H1 (cell line): ENCODE measurements around the gene KRT7. TPM values are rescaled to one million over a fixed set of nuclear protein-coding genes. Genes with fewer than 3 reads are reported as not detected.

Source experiments
- EZH2 ChIP-seq: fragments of 200-600 bp; sonication (generic); IDR thresholded peaks from 2 replicates; pipeline ENCODE4 v1.7.1; 2012; ENCODE audit warnings: low read depth, mild to moderate bottlenecking, moderate library complexity, low read length, inconsistent platforms; ENCODE audit not compliant: severe bottlenecking
- FOSL1 ChIP-seq: IDR thresholded peaks from 2 replicates; pipeline ENCODE4 v1.6.1; 2011; ENCODE audit warnings: mild to moderate bottlenecking, low read depth, low read length, moderate library complexity; ENCODE audit not compliant: insufficient read depth
- NRF1 ChIP-seq: IDR thresholded peaks from 2 replicates; pipeline ENCODE4 v1.6.1; 2011; ENCODE audit warnings: mild to moderate bottlenecking, low read depth, low read length, improper control_type of control experiment
- RFX5 ChIP-seq: IDR thresholded peaks from 2 replicates; pipeline ENCODE4 v1.6.1; 2011; ENCODE audit warnings: low read depth, low read length, improper control_type of control experiment, borderline replicate concordance
- SIN3A ChIP-seq, 2 experiments: IDR thresholded peaks in 1 of 2; conservative IDR thresholded peaks in 1 of 2; 2 replicates each; pipeline ENCODE4 v1.6.1; 2011 to 2012; ENCODE audit warnings: low read length in 2 of 2, improper control_type of control experiment in 1 of 2, low read depth in 1 of 2, mild to moderate bottlenecking in 1 of 2
- polyA plus RNA-seq, 7 experiments: library from polyadenylated mRNA; depleted of rRNA in 3 of 7; stranded (reverse) in 5 of 7; unstranded in 2 of 7; fragments of >200 nt in 5 of 7; fragments of 200-250 nt in 2 of 7; gene quantifications; 1 replicate in 5 of 7; 2 replicates in 1 of 7; 4 replicates in 1 of 7; pipeline versions ENCODE4 v1.2.1 to v1.2.3, GENCODE V29; 2011 to 2013; ENCODE audit warnings: missing spikeins in 2 of 7, mixed read lengths in 2 of 7
- total RNA-seq: library from RNA; stranded (reverse); fragmentation: NEBNext Ultra II Directional; extraction: Animal tissue kit (Norgen Biotek cat#: 25700); gene quantifications from 2 replicates; pipeline ENCODE4 v1.2.1, GENCODE V29; 2021

KRT7 gene
- total and polyA plus RNA-seq, 2 of the 8 experiments (the other 6 are each of a cell fraction or from before 2014, with no cell fraction given): 13.2 to 19.0 TPM

- TF ChIP-seq EZH2: no peak
- no peak for TF ChIP-seq NRF1
- TF ChIP-seq SIN3A (conservative IDR thresholded peaks at IDR 0.05 in 1 of 2, IDR thresholded peaks at IDR 0.05 in 1 of 2; ENCODE audit: low read depth in 1 of 2, low read length in 2 of 2): no peak
- TF ChIP-seq FOSL1: no peak
- no peak for TF ChIP-seq RFX5
These were observed 6.6 kb upstream of the KRT7 start (continued) for GRCh38 chr12:52226446-52226845.
